SU-DHL-6 (cell line): ENCODE results near the gene SGPP2.

Experiments used
- H2AFZ ChIP-seq: fragments of 200-600 bp; sonication (generic); 2 replicates; pipeline ENCODE4 v1.6.1; 2014; ENCODE audit warnings: low read depth, mild to moderate bottlenecking, moderate library complexity, mixed read lengths, antibody characterized with exemption, low read length; ENCODE audit not compliant: severe bottlenecking
- H3F3A ChIP-seq: fragments of 200-600 bp; shearing (Covaris generic); 2 replicates; pipeline ENCODE4 v1.6.0; 2016; ENCODE audit warnings: antibody characterized with exemption, mild to moderate bottlenecking; ENCODE audit not compliant: insufficient read depth
- H3K27ac ChIP-seq: fragments of 200-600 bp; sonication (generic); 2 replicates; pipeline ENCODE4 v1.5.1; 2016; ENCODE audit warnings: low read depth, mild to moderate bottlenecking, low read length, moderate library complexity, mixed read lengths
- H3K27me3 ChIP-seq: fragments of 200-600 bp; sonication (generic), shearing (Covaris generic); 2 replicates; pipeline ENCODE4 v1.6.0; 2014; ENCODE audit warnings: mild to moderate bottlenecking, low read length
- H3K36me3 ChIP-seq: fragments of 200-600 bp; sonication (generic); 2 replicates; pipeline ENCODE4 v1.6.1; 2014; ENCODE audit warnings: mild to moderate bottlenecking, low read length, mixed read lengths
- H3K4me2 ChIP-seq: fragments of 300-600, 200-600 bp; shearing (Covaris generic), sonication (generic); 2 replicates; pipeline ENCODE4 v1.6.0; 2014; ENCODE audit warnings: low read length, low read depth, mild to moderate bottlenecking; ENCODE audit not compliant: poor library complexity, severe bottlenecking
- H3K4me3 ChIP-seq: fragments of 200-600 bp; sonication (generic); 2 replicates; pipeline ENCODE4 v1.5.1; 2014; ENCODE audit warnings: antibody characterized with exemption, low read length, mild to moderate bottlenecking, mixed read lengths; ENCODE audit not compliant: insufficient read depth, poor library complexity, severe bottlenecking
- H3K79me2 ChIP-seq: fragments of 200-600 bp; sonication (generic); 2 replicates; pipeline ENCODE4 v1.6.1; 2014; ENCODE audit warnings: mild to moderate bottlenecking, low read length, moderate library complexity; ENCODE audit not compliant: insufficient read depth
- H3K9ac ChIP-seq: fragments of 200-600 bp; sonication (generic); 2 replicates; pipeline ENCODE4 v1.7.0; 2014; ENCODE audit warnings: mild to moderate bottlenecking, low read length
- H3K9me2 ChIP-seq: fragments of 200-600 bp; sonication (generic); replicated peaks from 2 replicates; pipeline ENCODE4 v1.6.1; 2014; ENCODE audit warnings: low read length; ENCODE audit not compliant: insufficient read depth
- H3K9me3 ChIP-seq: fragments of 200-600 bp; sonication (generic); 2 replicates; pipeline ENCODE4 v1.6.1; 2014; ENCODE audit warnings: low read length, mixed read lengths; ENCODE audit not compliant: insufficient read depth
- H4K20me1 ChIP-seq: fragments of 200-600 bp; sonication (generic); 2 replicates; pipeline ENCODE4 v1.6.1; 2014; ENCODE audit warnings: low read depth, mild to moderate bottlenecking, antibody characterized with exemption, low read length, moderate library complexity, mixed read lengths
- CTCF ChIP-seq: fragments of 200-600 bp; sonication (generic); IDR thresholded peaks from one replicate; pipeline ENCODE4 v1.5.1; 2017; ENCODE audit warnings: antibody characterized with exemption, mild to moderate bottlenecking, low read length, moderate library complexity; ENCODE audit not compliant: insufficient read depth, poor library complexity, severe bottlenecking
- EZH2phosphoT487 ChIP-seq: fragments of 200-600 bp; sonication (generic), shearing (Covaris generic); conservative IDR thresholded peaks from 2 replicates; pipeline ENCODE4 v1.6.1; 2018; ENCODE audit warnings: mild to moderate bottlenecking, antibody characterized with exemption, low read length, moderate library complexity, mixed read lengths

Gene SGPP2

GRCh38 chr2:222468346-222468745 is 44.0 kb downstream of the SGPP2 start:
- H3K4me2 ChIP-seq: no peak overlapping the region
- H3K9me2 ChIP-seq: no peaks in the 10 kb centered on the region
- H2AFZ ChIP-seq: no peak overlapping the region
- H3K79me2 ChIP-seq: no peaks in the 10 kb centered on the region
- no peak overlapping the region for H3K9ac ChIP-seq
- no peaks in the 10 kb centered on the region for H4K20me1 ChIP-seq
- H3K36me3 ChIP-seq: no peaks in the 10 kb centered on the region
- no peak overlapping the region for H3K27ac ChIP-seq
- H3K9me3 ChIP-seq: no peaks in the 10 kb centered on the region
- TF ChIP-seq EZH2phosphoT487 (no peak), CTCF (no peak)
- no peaks in the 10 kb centered on the region for H3K27me3 ChIP-seq
- H3F3A ChIP-seq: no peaks in the 10 kb centered on the region
- H3K4me3 ChIP-seq: no peak overlapping the region

GRCh38 chr2:222470802-222471468 is 46.6 kb downstream of the SGPP2 start:
- Histone ChIP-seq H4K20me1 (no peaks in the 10 kb centered on the region), H3K27me3 (no peaks in the 10 kb centered on the region), H3K9me3 (no peaks in the 10 kb centered on the region), H3K36me3 (no peaks in the 10 kb centered on the region), H3K9me2 (no peaks in the 10 kb centered on the region), H3F3A (no peaks in the 10 kb centered on the region), H3K79me2 (no peaks in the 10 kb centered on the region), H3K27ac (no peak overlapping the region), H3K4me2 (no peak overlapping the region), H3K9ac (no peak overlapping the region), H3K4me3 (no peak overlapping the region), H2AFZ (no peak overlapping the region)
- no peak for TF ChIP-seq CTCF
- no peak for TF ChIP-seq EZH2phosphoT487

- no peaks in the 10 kb centered on the region for H3K9me3 ChIP-seq
- no peaks in the 10 kb centered on the region for H3K79me2 ChIP-seq
- no peaks in the 10 kb centered on the region for H3F3A ChIP-seq
- H3K9me2 ChIP-seq: no peaks in the 10 kb centered on the region
- H3K27me3 ChIP-seq: no peaks in the 10 kb centered on the region
- H3K27ac ChIP-seq: no peak overlapping the region
- TF ChIP-seq EZH2phosphoT487: no peak
- TF ChIP-seq CTCF: no peak
- H3K4me3 ChIP-seq: no peak overlapping the region
- no peaks in the 10 kb centered on the region for H3K36me3 ChIP-seq
- H2AFZ ChIP-seq: no peak overlapping the region
- H3K4me2 ChIP-seq: no peak overlapping the region
- no peaks in the 10 kb centered on the region for H4K20me1 ChIP-seq
- H3K9ac ChIP-seq: no peak overlapping the region
Measured at GRCh38 chr2:222477962-222478608, 53.7 kb downstream of the SGPP2 start.
